Measurements from ENCODE around the gene ANKS1B.

Gene ANKS1B

DNA sequence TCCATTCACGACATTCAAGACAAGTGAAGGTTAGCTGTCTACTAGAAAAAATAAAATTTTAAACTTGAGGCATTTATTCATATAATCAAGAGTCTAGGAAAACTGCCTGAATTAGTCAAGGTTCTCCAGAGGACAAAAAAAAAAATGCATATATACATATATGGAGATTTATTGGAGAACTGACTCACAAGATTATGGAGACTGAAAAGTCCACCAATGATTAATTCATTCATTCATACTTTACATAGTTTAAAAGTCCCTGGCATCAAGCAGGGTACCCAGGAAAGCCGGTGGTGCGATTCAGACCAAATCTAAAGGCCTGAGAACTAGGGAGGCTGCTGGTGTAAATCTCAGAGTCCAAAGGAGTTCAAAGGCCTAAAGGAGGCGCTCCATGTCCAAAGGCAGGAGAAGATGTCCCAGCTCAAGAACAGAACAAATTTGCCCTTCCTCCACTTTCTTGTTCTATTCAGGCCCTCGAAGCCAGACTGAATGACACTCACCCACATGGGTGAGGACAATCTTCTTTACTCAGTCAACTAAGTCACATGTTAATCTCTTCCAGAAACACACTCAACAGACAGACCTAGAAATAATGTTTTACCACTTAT, 64.3 kb downstream of the ANKS1B start:
- no peaks in the 10 kb centered on the region for H3K79me2 ChIP-seq (ENCODE audit: insufficient read depth, low read depth)
- no peaks in the 10 kb centered on the region for H3K4me1 ChIP-seq (ENCODE audit: low read depth, poor library complexity, severe bottlenecking)
- no peaks in the 10 kb centered on the region for H4K20me1 ChIP-seq (ENCODE audit: insufficient read depth)
- no peak overlapping the region for H3K4me3 ChIP-seq (IDR thresholded peaks at IDR 0.05; ENCODE audit: insufficient read depth, low read depth, low read length)
- H3K4me2 ChIP-seq: no peak overlapping the region
- no peak for TF ChIP-seq CTCF (conservative IDR thresholded peaks at IDR 0.05; ENCODE audit: low read depth, low read length)
- no peak overlapping the region for H3K27ac ChIP-seq
- no peak overlapping the region for H3K9ac ChIP-seq
- no peak overlapping the region for H2AFZ ChIP-seq (ENCODE audit: low read depth)
- no peaks in the 10 kb centered on the region for H3K36me3 ChIP-seq (ENCODE audit: insufficient read depth)
- H3K27me3 ChIP-seq (ENCODE audit: insufficient read depth, low read depth): no peaks in the 10 kb centered on the region

- no peak for TF ChIP-seq CTCF (conservative IDR thresholded peaks at IDR 0.05; ENCODE audit: low read depth, low read length)
- Histone ChIP-seq H3K9ac (no peak overlapping the region), H3K27ac (no peak overlapping the region), H3K36me3 (ENCODE audit: insufficient read depth) (no peaks in the 10 kb centered on the region), H4K20me1 (ENCODE audit: insufficient read depth) (no peaks in the 10 kb centered on the region), H3K4me3 (IDR thresholded peaks at IDR 0.05; ENCODE audit: insufficient read depth, low read depth, low read length) (no peak overlapping the region), H3K27me3 (ENCODE audit: insufficient read depth, low read depth) (no peaks in the 10 kb centered on the region), H3K4me1 (ENCODE audit: low read depth, poor library complexity, severe bottlenecking) (no peaks in the 10 kb centered on the region), H3K79me2 (ENCODE audit: insufficient read depth, low read depth) (no peaks in the 10 kb centered on the region), H2AFZ (ENCODE audit: low read depth) (no peak overlapping the region), H3K4me2 (no peak overlapping the region)
Measured at GRCh38 chr12:99917711-99918402, 66.9 kb downstream of the ANKS1B start.

DNA sequence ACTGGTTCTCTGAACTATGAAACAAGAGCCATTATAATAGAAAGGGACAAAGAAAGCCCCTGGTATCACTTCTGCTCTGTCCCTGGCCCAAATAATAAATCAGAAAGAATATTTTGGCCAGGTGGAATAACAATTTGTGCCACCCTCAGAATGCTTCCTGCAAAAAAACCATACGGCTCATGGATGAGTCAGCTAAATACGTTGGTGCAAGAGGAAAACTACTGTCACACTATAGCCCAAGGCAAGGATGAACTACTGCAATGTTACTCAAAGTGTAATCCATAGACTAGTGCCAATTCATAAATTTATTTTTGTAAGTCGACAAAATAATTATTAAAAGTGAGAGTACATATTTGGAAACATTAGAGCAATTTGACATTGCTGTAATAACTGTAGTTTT, 68.2 kb downstream of the ANKS1B start:
- Histone ChIP-seq H3K9ac (no peak overlapping the region), H3K79me2 (ENCODE audit: insufficient read depth, low read depth) (no peaks in the 10 kb centered on the region), H3K4me3 (IDR thresholded peaks at IDR 0.05; ENCODE audit: insufficient read depth, low read depth, low read length) (no peak overlapping the region), H3K36me3 (ENCODE audit: insufficient read depth) (no peaks in the 10 kb centered on the region), H2AFZ (ENCODE audit: low read depth) (no peak overlapping the region), H3K4me1 (ENCODE audit: low read depth, poor library complexity, severe bottlenecking) (peaks cover 4% of the 10 kb centered on the region), H3K27ac (no peak overlapping the region), H4K20me1 (ENCODE audit: insufficient read depth) (no peaks in the 10 kb centered on the region), H3K27me3 (ENCODE audit: insufficient read depth, low read depth) (no peaks in the 10 kb centered on the region), H3K4me2 (no peak overlapping the region)
- TF ChIP-seq CTCF (conservative IDR thresholded peaks at IDR 0.05; ENCODE audit: low read depth, low read length): no peak

- Histone ChIP-seq H3K4me1 (ENCODE audit: low read depth, poor library complexity, severe bottlenecking) (peaks cover 4% of the 10 kb centered on the region), H3K9ac (no peak overlapping the region), H3K4me2 (no peak overlapping the region), H4K20me1 (ENCODE audit: insufficient read depth) (no peaks in the 10 kb centered on the region), H3K79me2 (ENCODE audit: insufficient read depth, low read depth) (no peaks in the 10 kb centered on the region), H3K27ac (no peak overlapping the region), H3K27me3 (ENCODE audit: insufficient read depth, low read depth) (no peaks in the 10 kb centered on the region), H2AFZ (ENCODE audit: low read depth) (no peak overlapping the region), H3K36me3 (ENCODE audit: insufficient read depth) (no peaks in the 10 kb centered on the region), H3K4me3 (IDR thresholded peaks at IDR 0.05; ENCODE audit: insufficient read depth, low read depth, low read length) (no peak overlapping the region)
- TF ChIP-seq CTCF (conservative IDR thresholded peaks at IDR 0.05; ENCODE audit: low read depth, low read length): no peak
Measured at GRCh38 chr12:99915251-99916082, 69.3 kb downstream of the ANKS1B start.
